K562 (cell line): ENCODE data around the gene GAS2L1. TPM values are rescaled to one million over a fixed set of nuclear protein-coding genes. Genes with fewer than 3 reads are reported as not detected.

Experiments
- DLX4 ChIP-seq: fragments of 250-450 bp; sonication (Bioruptor Pico); IDR thresholded peaks from 2 replicates; pipeline ENCODE4 v1.6.1; 2021; ENCODE audit warnings: mild to moderate bottlenecking
- ELF4 ChIP-seq: fragments of 450-650 bp; formaldehyde crosslinking; IDR thresholded peaks from 2 replicates; pipeline ENCODE4 v1.4.0; 2022; ENCODE audit warnings: missing genetic modification characterization
- ETS1 ChIP-seq: conservative IDR thresholded peaks from 2 replicates; pipeline ENCODE4 v1.6.1; 2011; ENCODE audit warnings: low read depth, mild to moderate bottlenecking, low read length; ENCODE audit not compliant: control insufficient read depth
- ETS2 ChIP-seq: IDR thresholded peaks from 2 replicates; pipeline ENCODE4 v1.6.1; 2016; ENCODE audit warnings: borderline replicate concordance, missing genetic modification characterization, mild to moderate bottlenecking, moderate library complexity, missing compliant biosample characterization; ENCODE audit not compliant: poor library complexity, severe bottlenecking
- FOXA3 ChIP-seq, 2 experiments: fragments of 450-650 bp in 1 of 2; sonication (generic) in 1 of 2; formaldehyde crosslinking; IDR thresholded peaks in 1 of 2; conservative IDR thresholded peaks in 1 of 2; 2 replicates each; pipeline versions ENCODE4 v1.4.0 to v1.8.0; 2020 to 2022; ENCODE audit warnings: mild to moderate bottlenecking in 2 of 2, missing genetic modification reagents in 1 of 2
- MAZ ChIP-seq, 2 experiments: fragments of 450-650 bp in 1 of 2; sonication (generic) in 1 of 2; formaldehyde crosslinking; IDR thresholded peaks in 1 of 2; conservative IDR thresholded peaks in 1 of 2; 2 replicates each; pipeline versions ENCODE4 v1.4.0 to v1.5.0; 2020; ENCODE audit warnings: mild to moderate bottlenecking in 1 of 2, missing genetic modification reagents in 1 of 2
- NFXL1 ChIP-seq: fragments of 450-650 bp; formaldehyde crosslinking; IDR thresholded peaks from 2 replicates; pipeline ENCODE4 v1.4.0; 2021; ENCODE audit warnings: mild to moderate bottlenecking
- POLR2AphosphoS2 ChIP-seq: IDR thresholded peaks from 2 replicates; pipeline ENCODE4 v1.6.1; 2012; ENCODE audit warnings: low read length, improper control_type of control experiment
- SLC30A9 ChIP-seq: fragments of 250-450 bp; sonication (Bioruptor Pico); IDR thresholded peaks from 2 replicates; pipeline ENCODE4 v1.8.0; 2022; ENCODE audit warnings: mild to moderate bottlenecking, moderate library complexity
- ZC3H4 ChIP-seq: sonication (generic); formaldehyde crosslinking; IDR thresholded peaks from 2 replicates; pipeline ENCODE4 v1.9.0; 2021; ENCODE audit warnings: missing genetic modification reagents, borderline replicate concordance
- ZNF445 ChIP-seq: fragments of 250-450 bp; sonication (Bioruptor Pico); IDR thresholded peaks from 2 replicates; pipeline ENCODE4 v1.4.0; 2020; ENCODE audit warnings: low read depth, mild to moderate bottlenecking, moderate library complexity
- ZNF518B ChIP-seq: fragments of 250-450 bp; sonication (Bioruptor Pico); IDR thresholded peaks from 2 replicates; pipeline ENCODE4 v1.5.0; 2021; ENCODE audit warnings: mild to moderate bottlenecking, moderate library complexity
- ZNF707 ChIP-seq: fragments of 250-450 bp; sonication (Bioruptor Pico); conservative IDR thresholded peaks from 2 replicates; pipeline ENCODE4 v1.8.0; 2022; ENCODE audit warnings: inconsistent platforms, mild to moderate bottlenecking, moderate library complexity
- ZNF778 ChIP-seq: fragments of 450-650 bp; formaldehyde crosslinking; IDR thresholded peaks from 2 replicates; pipeline ENCODE4 v1.4.0; 2020; ENCODE audit warnings: mild to moderate bottlenecking, moderate library complexity
- polyA plus RNA-seq, 8 experiments: library from polyadenylated mRNA; depleted of rRNA in 4 of 8; stranded (reverse) in 5 of 8; unstranded in 3 of 8; fragments of >200 nt; fragmentation: Nextera tagmentation in 2 of 8; fragmentation: Illumina TruSeq in 1 of 8; extraction: Ambion mirVana in 2 of 8; extraction: Trizol in 1 of 8; gene quantifications; 2 replicates each; pipeline versions ENCODE4 v1.2.1 to v1.2.3, GENCODE V29; 2011 to 2014; ENCODE audit warnings: inconsistent platforms in 1 of 8, missing spikeins in 1 of 8
- total RNA-seq, 7 experiments: library from RNA; depleted of rRNA in 6 of 7; stranded (reverse); fragments of >200 nt in 6 of 7; fragmentation: Illumina TruSeq in 2 of 7; extraction: Trizol in 2 of 7; gene quantifications; 2 replicates each; pipeline versions ENCODE4 v1.2.1 to v1.2.3, GENCODE V29; 2011 to 2021; ENCODE audit warnings: low replicate concordance in 1 of 7

The GAS2L1 gene
- total and polyA plus RNA-seq, 9 of the 15 experiments (the other 6 are each of a cell fraction or from before 2014, with no cell fraction given), result 0.56 to 19.7 (median 3.2) TPM

GRCh38 chr22:29267858-29268510, 38.5 kb upstream of the GAS2L1 start, which contains the start of the genes EWSR1 and RHBDD3 (continued):
- TF ChIP-seq ETS2 (tag) (no peak), ZNF707 (CRISPR knock-in tag) (no peak), DLX4 (CRISPR knock-in tag) (no peak), ZNF445 (no peak), POLR2AphosphoS2 (no peak), ELF4 (no peak), ZNF778 (no peak), MAZ (CRISPR knock-in tag; conservative IDR thresholded peaks at IDR 0.05 in 1 of 2, IDR thresholded peaks at IDR 0.05 in 1 of 2) (peak; percentile 41 to 65), ZNF518B (CRISPR knock-in tag) (no peak), ETS1 (peak; percentile 85), FOXA3 (CRISPR knock-in tag; conservative IDR thresholded peaks at IDR 0.05 in 1 of 2, IDR thresholded peaks at IDR 0.05 in 1 of 2) (peak in 1 of 2 experiments; percentile 62; a peak in 1 of 4 replicates), NFXL1 (no peak), ZC3H4 (CRISPR knock-in tag) (no peak), SLC30A9 (CRISPR knock-in tag) (no peak)
